Smooth muscle cell (in vitro differentiated cells): ENCODE results near the gene NCAN. TPM values are rescaled to one million over a fixed set of nuclear protein-coding genes. Genes with fewer than 3 reads are reported as not detected.
"Not testable (repeated sequence)": the region's sequence is repeated elsewhere in the genome, so short reads cannot be mapped to it uniquely, and the experiment has no call there.

Source experiments
- DNase-seq: peaks from one replicate; lab custom pipeline; 2025; ENCODE audit not compliant: unreplicated experiment; lab: John Stamatoyannopoulos, UW
- H2AFZ ChIP-seq: fragments of 200-600 bp; sonication (generic); 2 replicates; pipeline ENCODE4 v1.6.0; 2016; ENCODE audit warnings: antibody characterized with exemption, low read depth, mild to moderate bottlenecking
- H3F3A ChIP-seq: fragments of 200-600 bp; sonication (generic); 2 replicates; pipeline ENCODE4 v1.6.0; 2017; ENCODE audit warnings: antibody characterized with exemption, low read depth
- H3K27ac ChIP-seq: fragments of 200-600 bp; sonication (generic); 2 replicates; pipeline ENCODE4 v1.5.1; 2016; ENCODE audit warnings: low read depth, mild to moderate bottlenecking
- H3K27me3 ChIP-seq: fragments of 200-600 bp; sonication (generic); 2 replicates; pipeline ENCODE4 v1.6.1; 2016; ENCODE audit warnings: low read depth, mild to moderate bottlenecking
- H3K36me3 ChIP-seq: fragments of 200-600 bp; sonication (generic); 2 replicates; pipeline ENCODE4 v1.5.1; 2016; ENCODE audit warnings: low read depth
- H3K4me1 ChIP-seq: fragments of 200-600 bp; sonication (generic); 2 replicates; pipeline ENCODE4 v1.5.1; 2016; ENCODE audit warnings: low read depth
- H3K4me2 ChIP-seq: fragments of 200-600 bp; sonication (generic); 2 replicates; pipeline ENCODE4 v1.6.0; 2016; ENCODE audit warnings: mild to moderate bottlenecking
- H3K4me3 ChIP-seq: fragments of 200-600 bp; sonication (generic); 2 replicates; pipeline ENCODE4 v1.5.1; 2016; ENCODE audit warnings: mild to moderate bottlenecking
- H3K79me2 ChIP-seq: fragments of 200-600 bp; sonication (generic); 2 replicates; pipeline ENCODE4 v1.6.0; 2016; ENCODE audit warnings: low read depth, mild to moderate bottlenecking
- H3K9ac ChIP-seq: fragments of 200-600 bp; sonication (generic); 2 replicates; pipeline ENCODE4 v1.6.0; 2016; ENCODE audit warnings: low read depth
- H3K9me3 ChIP-seq: fragments of 200-600 bp; sonication (generic); replicated peaks from 2 replicates; pipeline ENCODE4 v1.5.1; 2016; ENCODE audit warnings: low read depth
- H4K20me1 ChIP-seq: fragments of 200-600 bp; sonication (generic); 2 replicates; pipeline ENCODE4 v1.6.0; 2016; ENCODE audit warnings: low read depth
- WGBS: methylation state at CpG from one replicate; pipeline ENCODE4 v1.1.7; 2016; ENCODE audit warnings: low lambda C conversion rate; 5-methylcytosine and 5-hydroxymethylcytosine counted together
- polyA plus RNA-seq: library from polyadenylated mRNA; unstranded; fragments of >200 nt; fragmentation: Nextera tagmentation; extraction: Ambion mirVana; gene quantifications from 2 replicates; pipeline ENCODE4 v1.2.1, GENCODE V29; 2016
- total RNA-seq: library from RNA; depleted of rRNA; stranded (reverse); fragments of >200 nt; gene quantifications from 2 replicates; pipeline ENCODE4 v1.2.3, GENCODE V29; 2014
- TF ChIP-seq, protein P1 (sequence below): fragments of 200-600 bp; sonication (generic); IDR thresholded peaks from 2 replicates; pipeline ENCODE4 v1.5.1; 2017; ENCODE audit warnings: borderline replicate concordance, mild to moderate bottlenecking, antibody characterized with exemption; ENCODE audit not compliant: insufficient read depth, poor library complexity, severe bottlenecking

The NCAN gene
- total and polyA plus RNA-seq, 2 experiments from 2014 or later, result not detected

DNA sequence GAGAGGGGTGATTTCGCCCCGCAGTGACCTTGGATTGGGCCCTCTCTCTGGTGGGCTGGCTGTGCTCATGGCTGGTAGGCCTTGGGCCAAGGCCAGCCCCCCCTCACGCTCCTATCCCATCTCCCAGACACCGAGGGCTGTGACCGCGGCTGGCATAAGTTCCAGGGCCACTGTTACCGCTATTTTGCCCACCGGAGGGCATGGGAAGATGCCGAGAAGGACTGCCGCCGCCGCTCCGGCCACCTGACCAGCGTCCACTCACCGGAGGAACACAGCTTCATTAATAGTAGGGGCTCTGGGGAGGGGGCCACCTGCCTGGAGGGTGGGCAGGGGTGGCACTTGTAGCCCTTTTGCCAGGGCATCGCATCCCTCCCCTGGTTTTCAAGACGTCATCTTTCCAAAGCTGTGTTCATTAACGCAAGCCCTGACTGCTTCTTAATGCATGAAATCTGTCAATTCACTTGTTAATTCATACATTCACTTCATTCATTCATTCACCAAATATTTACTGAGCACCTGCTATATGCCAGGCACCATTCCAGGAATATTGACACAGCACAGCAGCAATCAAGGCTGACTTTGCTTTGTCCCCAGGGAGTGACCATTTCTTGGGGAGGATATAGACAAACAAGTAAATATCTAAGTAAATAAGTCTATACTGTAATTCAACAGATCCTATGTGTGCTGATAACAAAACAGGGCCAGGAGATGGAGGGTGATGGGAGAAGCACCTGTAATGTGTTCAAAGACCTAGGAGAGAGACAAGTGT lies 26.6 kb downstream of the NCAN start:
- TF ChIP-seq, protein P1, sequence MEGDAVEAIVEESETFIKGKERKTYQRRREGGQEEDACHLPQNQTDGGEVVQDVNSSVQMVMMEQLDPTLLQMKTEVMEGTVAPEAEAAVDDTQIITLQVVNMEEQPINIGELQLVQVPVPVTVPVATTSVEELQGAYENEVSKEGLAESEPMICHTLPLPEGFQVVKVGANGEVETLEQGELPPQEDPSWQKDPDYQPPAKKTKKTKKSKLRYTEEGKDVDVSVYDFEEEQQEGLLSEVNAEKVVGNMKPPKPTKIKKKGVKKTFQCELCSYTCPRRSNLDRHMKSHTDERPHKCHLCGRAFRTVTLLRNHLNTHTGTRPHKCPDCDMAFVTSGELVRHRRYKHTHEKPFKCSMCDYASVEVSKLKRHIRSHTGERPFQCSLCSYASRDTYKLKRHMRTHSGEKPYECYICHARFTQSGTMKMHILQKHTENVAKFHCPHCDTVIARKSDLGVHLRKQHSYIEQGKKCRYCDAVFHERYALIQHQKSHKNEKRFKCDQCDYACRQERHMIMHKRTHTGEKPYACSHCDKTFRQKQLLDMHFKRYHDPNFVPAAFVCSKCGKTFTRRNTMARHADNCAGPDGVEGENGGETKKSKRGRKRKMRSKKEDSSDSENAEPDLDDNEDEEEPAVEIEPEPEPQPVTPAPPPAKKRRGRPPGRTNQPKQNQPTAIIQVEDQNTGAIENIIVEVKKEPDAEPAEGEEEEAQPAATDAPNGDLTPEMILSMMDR, result no peak
- H3K27ac ChIP-seq, result no peak overlapping the region
- no peaks in the 10 kb centered on the region for H3K36me3 ChIP-seq
- H3K4me3 ChIP-seq, result no peak overlapping the region
- H3K9ac ChIP-seq, result no peak overlapping the region
- H3K4me1 ChIP-seq, result no peaks in the 10 kb centered on the region
- H4K20me1 ChIP-seq, result no peaks in the 10 kb centered on the region
- H3K9me3 ChIP-seq, result peaks cover 5% of the 10 kb centered on the region
- no peak overlapping the region for H2AFZ ChIP-seq
- H3K27me3 ChIP-seq, result peaks cover 9% of the 10 kb centered on the region
- H3K4me2 ChIP-seq, result no peak overlapping the region
- H3K79me2 ChIP-seq, result no peaks in the 10 kb centered on the region
- no peaks in the 10 kb centered on the region for H3F3A ChIP-seq
- WGBS, result 86% methylated on average over 18 of the region's 18 CpGs
- no peak for DNase-seq

DNA sequence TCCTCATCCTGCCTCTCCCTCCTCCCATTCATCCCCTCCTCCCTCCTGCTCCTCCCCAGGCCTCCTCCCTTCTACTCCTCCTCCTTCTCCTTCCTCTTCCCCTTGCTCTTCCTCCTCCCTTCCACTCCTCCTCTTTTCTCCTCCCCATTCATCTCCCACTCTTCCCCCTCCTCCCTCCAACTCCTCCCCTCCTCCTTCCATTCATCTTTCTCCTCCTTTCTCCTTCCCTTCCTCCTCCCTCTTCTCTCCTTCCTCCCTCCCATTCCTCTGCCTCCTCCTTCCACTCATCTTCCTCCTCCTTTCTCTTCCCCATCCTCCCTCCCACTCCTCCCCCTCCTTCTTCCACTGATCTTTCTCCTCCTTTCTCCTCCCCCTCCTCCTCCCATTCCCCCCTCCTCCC lies 27.9 kb downstream of the NCAN start:
- Histone ChIP-seq H3K4me2 (no peak overlapping the region), H3K4me3 (no peak overlapping the region), H3F3A (no peaks in the 10 kb centered on the region), H3K4me1 (no peaks in the 10 kb centered on the region), H3K27ac (no peak overlapping the region), H3K27me3 (peaks cover 9% of the 10 kb centered on the region), H4K20me1 (no peaks in the 10 kb centered on the region), H3K9ac (no peak overlapping the region), H2AFZ (no peak overlapping the region), H3K9me3 (no peaks in the 10 kb centered on the region), H3K36me3 (no peaks in the 10 kb centered on the region), H3K79me2 (no peaks in the 10 kb centered on the region)
- DNase-seq, result no peak
- TF ChIP-seq, protein P1, result no peak

DNA sequence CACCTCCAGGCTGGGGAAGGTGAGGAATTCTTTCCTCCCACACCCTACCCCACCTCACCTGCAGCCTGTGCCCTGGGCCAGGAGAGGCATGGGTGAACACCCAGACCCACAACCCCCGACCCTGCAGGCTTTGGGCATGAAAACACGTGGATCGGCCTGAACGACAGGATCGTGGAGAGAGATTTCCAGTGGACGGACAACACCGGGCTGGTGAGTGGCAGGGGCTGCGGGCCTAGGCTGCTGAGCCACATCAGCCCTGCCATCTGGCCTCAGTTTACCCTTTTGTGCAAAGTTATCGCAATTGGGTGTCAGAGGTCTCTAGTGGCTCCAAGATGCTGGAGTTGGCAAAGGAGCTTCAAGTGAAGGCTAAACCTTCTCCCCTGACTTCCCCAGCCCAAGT lies 28.7 kb downstream of the NCAN start:
- TF ChIP-seq, protein P1, result no peak
- Histone ChIP-seq H3K9ac (no peak overlapping the region), H3K27ac (no peak overlapping the region), H3K9me3 (no peaks in the 10 kb centered on the region), H3K36me3 (no peaks in the 10 kb centered on the region), H3K4me1 (no peaks in the 10 kb centered on the region), H2AFZ (no peak overlapping the region), H3K27me3 (peaks cover 9% of the 10 kb centered on the region), H3F3A (no peaks in the 10 kb centered on the region), H4K20me1 (no peaks in the 10 kb centered on the region), H3K4me2 (no peak overlapping the region), H3K4me3 (no peak overlapping the region), H3K79me2 (no peaks in the 10 kb centered on the region)
- 82% methylated on average over 9 of the region's 9 CpGs for WGBS
- no peak for DNase-seq

DNA sequence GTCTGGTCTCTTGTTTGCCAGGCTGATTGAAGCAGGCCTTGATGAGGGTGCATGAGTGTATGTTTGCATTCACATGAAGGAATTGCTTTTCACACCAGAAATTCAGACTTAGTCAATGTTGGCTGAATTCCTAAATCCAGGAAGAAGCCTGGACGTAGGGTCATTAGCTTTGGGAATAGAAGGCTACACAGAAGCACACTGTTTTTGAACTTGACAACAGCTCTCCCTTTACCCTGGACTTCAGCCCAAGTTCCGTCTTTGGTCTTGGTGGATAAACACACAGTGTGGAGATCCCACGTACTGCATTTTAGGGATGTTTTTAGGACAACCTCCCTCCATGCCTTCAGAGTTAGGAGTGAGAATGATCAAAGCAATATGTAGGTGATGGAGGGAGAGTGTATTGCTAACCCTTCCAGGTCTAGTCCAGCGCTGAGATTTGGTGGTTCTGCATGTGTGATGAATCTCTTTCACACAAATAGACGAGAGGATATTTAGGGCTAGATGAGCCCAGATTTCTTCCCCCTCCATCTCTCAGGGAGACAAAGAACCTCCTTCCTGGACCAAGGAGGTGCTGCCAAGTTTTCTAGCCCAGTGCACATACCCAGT lies 38.5 kb downstream of the NCAN start:
- DNase-seq, result no peak
- Histone ChIP-seq H3K9me3 (no peaks in the 10 kb centered on the region), H3K9ac (no peak overlapping the region), H4K20me1 (no peaks in the 10 kb centered on the region), H3K27me3 (peaks cover 52% of the 10 kb centered on the region), H3K27ac (no peak overlapping the region), H3K79me2 (no peaks in the 10 kb centered on the region), H3F3A (no peaks in the 10 kb centered on the region), H3K4me3 (no peak overlapping the region), H2AFZ (no peak overlapping the region), H3K36me3 (no peaks in the 10 kb centered on the region), H3K4me1 (no peaks in the 10 kb centered on the region), H3K4me2 (no peak overlapping the region)
- TF ChIP-seq, protein P1, result no peak
- WGBS, result 74% methylated on average over 5 of the region's 5 CpGs

DNA sequence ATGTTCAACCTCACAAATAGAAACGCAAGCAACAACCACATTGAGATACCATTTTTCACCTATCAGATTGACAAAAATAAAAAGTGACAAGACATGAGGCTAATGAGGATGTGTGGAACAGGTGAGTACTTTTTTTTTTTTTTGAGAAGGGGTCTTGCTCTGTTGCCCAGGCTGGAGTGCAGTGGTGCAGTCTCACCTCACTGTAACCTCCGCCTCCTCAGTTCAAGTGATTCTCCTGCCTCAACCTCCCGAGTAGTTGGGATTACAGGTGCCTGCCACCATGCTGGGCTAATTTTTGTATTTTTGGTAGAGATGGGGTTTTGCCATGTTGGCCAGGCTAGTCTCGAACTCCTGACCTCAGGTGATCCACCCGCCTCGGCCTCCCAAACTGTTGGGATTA lies 41.7 kb downstream of the NCAN start:
- not testable (repeated sequence) for H3K4me3 ChIP-seq, DNase-seq, H3K4me2 ChIP-seq, H3K36me3 ChIP-seq, H4K20me1 ChIP-seq, H3K27ac ChIP-seq, H3K4me1 ChIP-seq, H3F3A ChIP-seq, H3K9ac ChIP-seq, H2AFZ ChIP-seq, H3K9me3 ChIP-seq, H3K79me2 ChIP-seq
- WGBS, result 92% methylated on average over 6 of the region's 6 CpGs
- H3K27me3 ChIP-seq, result peaks cover 57% of the 10 kb centered on the region
